Inferior parietal cortex (tissue), 1 donor: ENCODE data around the gene SPARC.

ENCODE experiments used
- DNase-seq: peaks from one replicate; pipeline ENCODE4 v3.0.0-alpha.2; 2016; ENCODE audit errors: extremely low spot score

Gene SPARC

DNA sequence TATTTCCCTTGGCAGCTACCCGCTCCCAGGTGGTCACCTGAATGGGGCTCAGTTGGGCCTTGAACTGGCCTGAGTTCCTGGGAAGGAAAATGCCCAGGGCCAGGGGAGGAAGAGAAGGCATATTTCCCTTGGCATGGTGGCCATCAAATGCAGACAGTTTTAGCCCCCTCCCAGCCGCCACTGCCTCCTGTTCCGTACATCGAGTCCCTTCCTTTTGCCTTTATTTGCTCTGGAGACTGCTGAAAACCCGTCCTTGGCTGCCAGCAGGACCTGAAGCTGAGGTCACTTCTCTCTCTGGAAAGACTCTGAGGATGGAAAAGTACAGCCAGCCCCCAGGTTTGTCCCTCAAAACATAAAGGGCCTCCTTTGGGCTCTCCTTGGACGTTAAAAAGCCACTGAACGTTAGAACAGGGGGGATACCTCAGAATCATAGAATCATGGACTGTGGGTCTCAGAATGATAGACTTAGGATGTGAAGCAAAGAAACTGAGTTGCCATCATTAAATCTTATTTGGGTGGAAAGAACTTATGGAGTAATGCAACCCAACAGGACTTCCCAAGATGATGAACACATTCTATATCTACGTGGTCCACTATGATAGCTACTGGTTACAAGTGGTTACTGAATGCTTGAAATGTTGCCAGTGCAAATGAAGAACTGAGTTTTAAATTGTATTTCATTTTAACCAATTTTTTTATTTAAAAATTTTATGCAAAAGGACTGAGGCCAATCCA lies 7.1 kb downstream of the SPARC start:
- DNase-seq: no peak

DNA sequence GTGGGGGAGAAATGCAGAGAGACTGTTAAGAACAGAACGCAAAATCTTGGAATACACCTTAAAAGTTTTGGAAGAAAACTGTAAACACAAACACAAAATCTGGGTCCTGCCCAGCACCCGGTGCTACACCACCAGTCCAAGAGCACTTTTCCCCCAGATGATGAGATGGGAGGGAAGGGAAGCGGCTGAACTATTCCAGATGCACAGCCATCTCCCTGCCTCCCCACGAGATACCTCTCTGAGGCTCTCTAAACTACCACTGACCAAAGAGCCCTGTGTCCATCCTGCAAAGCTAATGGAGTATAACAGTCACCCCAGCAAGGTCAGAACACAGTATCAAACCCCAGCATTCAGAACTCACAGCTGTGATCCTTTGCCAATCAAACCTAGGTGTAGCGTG lies 8.0 kb downstream of the SPARC start:
- DNase-seq: no peak

DNA sequence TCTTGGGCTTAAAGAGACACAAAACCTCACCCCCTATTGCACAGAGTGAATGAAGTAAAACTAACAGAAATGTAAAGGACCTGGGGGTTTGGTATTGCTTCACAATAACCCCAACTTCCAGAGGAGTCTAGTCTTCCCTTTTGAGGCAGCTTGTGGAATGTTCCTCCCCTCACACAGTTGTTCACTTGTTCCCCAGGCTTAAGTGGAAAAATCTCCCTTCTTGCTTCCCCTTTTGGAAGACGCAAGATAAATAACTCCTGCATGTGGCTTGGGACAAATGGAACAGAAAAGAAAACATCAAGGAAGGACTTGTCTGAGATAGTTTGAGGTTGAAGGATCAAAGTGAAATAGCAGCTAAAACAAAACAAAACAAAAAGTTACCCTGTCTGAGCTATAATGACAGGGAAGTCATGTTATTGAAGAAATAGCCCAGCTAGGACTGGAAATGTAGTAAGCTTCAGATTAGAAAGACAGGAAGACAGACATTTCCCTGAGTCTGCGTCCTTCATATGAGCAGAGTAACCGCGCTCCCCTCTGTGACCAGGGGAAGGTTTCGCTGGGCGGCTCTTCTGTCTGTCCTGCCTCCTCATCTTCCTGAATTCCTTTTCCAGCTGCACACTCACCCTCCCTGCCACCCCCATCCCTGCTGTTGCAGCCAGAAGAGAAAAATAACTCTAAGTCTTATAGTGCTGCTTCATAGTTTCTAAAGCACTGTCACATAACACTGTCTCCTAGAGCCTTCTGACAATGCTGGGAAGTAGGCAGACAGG lies 8.8 kb downstream of the SPARC start:
- DNase-seq: no peak

DNA sequence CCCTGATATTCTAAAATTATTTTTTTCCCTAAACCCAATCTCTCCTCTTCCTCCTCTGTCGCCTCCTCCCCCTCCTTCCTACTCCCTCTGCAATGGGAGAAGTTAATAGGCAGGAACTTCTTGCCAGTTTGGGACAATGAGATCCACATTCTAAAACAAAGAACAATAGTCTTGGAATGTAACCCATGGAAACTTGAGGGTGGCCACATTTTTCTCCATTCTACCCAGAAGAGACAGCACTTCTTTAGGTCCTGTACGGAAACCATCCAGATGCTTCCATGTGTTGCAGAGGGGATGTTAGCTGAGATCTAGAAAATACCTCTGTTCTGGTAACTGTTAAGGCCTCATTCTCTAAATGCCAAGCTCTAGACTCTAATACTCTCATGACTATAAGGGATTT lies 10.0 kb downstream of the SPARC start:
- DNase-seq: no peak

DNA sequence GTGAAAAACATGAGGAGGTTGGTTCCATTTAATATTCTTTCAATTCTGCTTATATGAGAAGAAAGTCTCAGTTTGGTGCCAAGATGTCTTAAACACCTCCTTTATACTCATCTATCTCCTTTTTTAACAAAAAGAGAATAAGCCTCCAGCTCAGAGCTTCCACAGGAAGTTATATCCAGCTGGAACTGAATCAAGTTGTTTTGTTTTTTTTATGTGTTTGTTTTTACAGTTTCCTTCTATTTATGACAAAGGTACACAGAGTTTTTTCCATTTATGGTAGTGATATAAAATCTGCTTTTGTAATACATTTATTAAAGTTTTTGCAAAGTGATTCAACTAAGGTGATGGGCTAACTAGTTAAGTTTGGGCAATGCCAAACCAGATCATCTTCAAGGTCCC lies 10.4 kb downstream of the SPARC start:
- DNase-seq: no peak

DNA sequence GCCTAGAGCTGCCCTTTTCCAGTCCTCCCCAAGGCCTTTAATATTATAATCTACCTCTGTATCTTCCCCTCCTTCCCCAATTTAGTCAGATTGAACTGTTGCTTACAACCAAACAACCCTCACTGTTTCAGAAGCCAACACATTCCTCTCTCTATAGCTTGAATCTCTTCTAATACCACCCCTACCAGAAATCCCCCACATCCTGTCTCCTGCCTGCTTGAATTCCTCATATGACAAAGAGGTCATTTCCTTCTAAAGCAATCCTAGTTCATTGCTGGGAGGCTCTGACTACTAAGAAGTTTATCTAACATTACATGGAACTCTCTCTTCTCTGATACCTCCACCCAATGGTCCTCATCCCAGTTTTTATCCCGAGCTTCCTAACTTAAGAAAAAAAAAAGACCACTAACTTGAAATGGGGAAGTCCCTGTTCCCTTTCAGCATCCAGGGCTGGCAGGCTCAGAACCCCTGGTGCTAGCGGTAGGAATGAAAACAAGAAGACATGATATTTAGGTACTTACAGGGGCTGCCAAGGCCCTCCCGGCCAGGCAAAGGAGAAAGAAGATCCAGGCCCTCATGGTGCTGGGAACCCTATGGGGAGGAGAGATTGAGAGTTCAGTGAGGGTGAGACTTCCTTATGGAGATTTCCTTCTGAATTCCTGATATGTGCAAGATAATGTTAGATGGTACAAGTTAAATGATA lies 11.0 kb downstream of the SPARC start:
- no peak for DNase-seq

DNA sequence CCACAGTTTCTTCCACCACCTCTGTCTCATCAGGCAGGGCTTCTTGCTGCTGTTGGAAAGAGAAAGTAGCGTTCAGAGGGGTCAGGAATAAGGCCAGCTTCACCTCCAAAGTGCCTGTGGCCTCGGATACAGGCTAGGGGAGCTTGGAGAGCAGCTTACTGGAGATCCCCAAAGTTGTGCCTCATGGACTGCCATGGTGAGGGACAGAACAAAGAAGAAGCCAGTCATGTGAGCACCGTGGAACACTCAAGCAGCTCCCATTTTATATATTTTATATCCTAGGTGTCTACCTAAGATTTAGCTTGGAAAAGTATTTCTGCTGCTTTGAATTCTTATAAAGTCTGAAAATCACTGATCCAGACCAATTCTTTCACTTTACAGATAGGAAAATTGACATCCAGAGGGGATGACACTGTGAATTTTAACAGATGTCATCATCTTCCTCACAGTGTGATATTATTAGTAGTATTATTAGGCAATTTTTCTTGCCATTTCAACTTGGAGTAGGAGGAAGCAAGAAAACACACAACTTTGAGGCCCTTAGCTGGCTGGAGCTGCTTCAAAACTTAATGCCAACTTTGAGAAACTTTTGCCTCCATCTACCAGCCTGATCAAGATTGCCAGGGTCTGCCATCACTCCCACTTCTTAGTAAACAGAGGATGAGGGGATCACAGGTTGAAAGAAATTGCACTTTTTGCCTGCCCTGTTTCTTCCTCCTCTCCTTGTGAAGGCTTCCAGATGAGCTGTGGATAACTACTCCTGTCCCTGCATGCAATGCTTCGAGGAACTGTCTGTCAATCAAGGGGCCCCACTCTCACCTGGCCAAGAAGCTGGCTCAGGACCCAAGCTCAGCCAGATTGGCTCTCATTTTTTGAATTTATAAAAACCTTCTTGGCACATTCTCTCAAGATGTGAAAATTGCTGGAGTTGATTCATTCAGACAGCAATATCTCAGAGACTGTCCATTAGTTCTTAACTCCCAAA lies 11.8 kb downstream of the SPARC start:
- DNase-seq: no peak

DNA sequence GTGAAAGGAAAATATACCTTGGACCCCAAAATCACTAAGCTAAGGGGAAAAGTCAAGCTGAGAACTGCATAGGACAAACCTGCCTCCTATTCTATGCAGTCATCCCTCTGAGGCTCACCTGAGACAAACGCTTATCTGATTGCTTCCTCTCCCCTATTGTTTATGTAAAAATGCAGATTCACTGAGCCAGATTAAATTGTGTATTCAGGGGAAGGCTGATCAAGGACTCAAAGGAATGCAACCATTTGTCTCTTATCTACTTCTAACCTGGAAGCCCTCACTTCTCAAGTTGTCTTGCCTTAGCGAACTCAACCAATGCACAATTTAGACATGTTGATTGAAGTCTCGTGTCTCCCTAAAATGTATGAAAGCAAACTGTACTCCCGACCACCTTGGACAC lies 13.3 kb downstream of the SPARC start:
- no peak for DNase-seq

DNA sequence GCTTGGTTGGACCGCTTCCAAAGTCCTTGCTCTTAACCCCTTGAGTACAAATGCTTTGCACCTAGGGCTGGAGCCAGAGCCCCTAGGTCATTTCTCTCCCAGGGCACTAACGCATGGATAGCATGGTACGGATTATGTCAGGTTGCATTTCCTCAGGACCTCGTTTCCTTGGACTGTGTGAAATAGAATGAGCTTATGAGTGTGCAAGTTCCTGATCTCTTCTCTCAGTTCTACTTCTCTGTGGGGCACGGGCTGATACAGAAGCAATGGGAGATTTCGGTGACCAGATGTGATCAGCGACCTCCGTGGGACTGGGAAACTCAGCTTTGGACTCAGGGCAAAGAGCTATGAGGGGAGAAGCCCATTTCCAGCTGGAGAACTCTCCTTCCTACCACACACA lies 14.2 kb downstream of the SPARC start:
- DNase-seq: no peak

DNA sequence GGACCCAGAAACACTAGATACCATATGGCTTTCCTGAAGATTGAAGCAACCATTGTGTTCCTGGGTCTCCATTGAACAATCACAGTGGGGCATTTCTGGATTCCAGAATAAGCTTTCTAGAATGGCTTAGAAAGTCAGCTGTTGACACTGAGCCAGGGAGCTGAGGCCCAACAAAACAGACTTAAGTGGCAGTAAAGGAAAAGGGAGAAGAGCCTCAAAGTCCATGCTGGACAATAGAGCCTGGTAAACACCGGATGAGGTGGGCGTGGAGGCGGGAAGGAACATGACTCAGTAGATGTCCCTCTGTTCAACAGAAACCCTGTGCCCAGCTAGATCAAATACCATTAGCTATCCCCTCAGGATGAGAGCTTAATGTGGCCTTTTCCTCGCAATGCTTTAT lies 14.8 kb downstream of the SPARC start:
- DNase-seq: no peak

DNA sequence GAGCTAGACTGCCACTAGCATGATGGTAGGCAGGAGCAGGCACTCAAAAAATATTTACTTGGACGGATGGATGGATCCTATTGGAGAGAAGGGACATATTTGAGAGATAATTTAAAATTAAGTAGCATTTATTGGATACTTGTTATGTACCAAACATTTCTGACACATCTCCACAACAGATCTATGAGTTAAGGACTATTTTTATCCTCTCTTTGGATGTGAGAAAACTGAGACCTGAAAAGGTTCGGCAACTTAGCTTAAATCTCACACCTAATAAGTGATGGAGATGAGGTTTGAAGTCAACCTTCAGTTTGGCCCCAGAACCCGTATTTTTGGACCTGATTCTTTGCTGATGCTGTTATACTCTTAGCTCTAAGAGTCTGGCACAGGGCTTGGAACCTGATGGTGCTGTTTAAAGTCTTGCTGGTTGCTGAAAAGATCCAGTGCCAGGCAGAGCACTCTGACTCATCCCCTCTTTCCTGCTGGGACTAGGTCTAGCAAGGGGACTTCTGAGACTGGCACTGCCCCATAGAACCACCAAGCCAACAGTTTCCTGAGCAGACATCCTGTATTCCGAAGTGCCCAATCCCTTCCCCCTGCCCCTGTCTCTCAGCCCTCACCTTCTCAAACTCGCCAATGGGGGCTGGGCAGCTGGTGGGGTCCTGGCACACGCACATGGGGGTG lies 15.6 kb downstream of the SPARC start:
- no peak for DNase-seq

DNA sequence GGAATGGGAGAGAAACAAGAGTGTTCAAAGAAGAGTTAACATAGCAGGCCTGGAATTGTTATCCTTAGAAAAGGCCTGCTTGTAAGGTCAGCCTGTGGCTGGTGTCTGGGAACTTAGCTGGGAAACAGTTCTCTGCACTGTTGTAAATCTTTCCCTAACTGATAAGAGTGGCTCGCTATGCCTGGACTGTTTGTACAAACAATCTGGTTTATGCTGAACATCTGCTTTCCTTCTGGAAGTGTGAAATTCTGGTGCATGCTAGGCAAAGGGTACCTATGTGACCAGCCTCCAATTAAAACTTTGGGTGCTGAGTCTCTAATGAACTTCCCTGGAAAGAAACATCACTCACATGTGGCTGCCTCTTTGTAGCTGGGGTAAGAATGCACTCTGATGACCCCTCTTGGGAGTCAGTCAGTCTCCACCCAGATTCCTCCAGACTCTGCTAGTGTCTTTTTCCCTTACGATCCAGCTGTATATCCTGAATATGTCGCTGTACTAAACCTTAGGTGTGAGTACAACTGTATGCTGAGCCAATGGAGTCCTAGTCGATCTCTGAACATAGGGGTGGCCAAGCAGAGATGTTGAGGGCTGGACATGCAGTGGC lies 16.5 kb downstream of the SPARC start:
- no peak for DNase-seq

DNA sequence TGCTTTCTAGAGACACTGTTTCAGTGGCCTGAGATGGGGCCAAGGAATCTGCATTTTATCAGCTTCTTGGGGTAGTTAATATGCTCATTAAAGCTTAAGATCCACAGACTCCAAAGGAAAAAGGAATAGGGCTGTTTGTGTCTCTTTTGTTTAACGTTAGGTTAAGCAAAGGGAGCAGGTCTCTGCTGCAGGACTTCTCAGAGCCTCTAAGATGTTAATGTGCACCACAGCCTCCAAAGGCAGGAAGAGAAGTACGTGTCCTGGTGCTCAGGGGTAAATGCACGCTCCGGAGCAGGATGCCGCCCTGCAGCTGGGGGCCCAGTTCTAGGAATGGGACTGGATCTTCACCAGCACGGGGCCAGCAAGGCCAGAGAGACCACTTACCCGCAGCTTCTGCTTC lies 19.6 kb downstream of the SPARC start:
- DNase-seq: no peak

DNA sequence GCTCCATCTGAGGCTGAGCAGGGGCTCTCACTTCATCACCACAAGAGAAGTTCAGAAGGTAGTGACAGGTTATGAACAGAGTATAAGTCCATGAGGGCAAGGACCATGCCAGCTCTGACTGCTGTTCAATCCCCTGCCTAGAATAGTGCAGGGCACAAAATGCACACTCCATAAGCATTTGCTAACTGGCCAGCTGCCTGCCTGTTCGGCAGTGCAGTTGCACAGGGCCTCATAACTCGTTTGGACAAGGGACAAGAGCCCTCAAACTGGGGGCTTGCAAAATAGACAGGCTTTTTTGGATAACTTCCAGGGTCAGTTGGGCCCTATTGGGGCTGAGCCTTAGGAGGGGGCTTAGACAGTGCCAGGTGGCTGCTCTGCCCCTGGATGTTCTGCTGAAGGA lies 21.1 kb downstream of the SPARC start:
- DNase-seq: no peak

DNA sequence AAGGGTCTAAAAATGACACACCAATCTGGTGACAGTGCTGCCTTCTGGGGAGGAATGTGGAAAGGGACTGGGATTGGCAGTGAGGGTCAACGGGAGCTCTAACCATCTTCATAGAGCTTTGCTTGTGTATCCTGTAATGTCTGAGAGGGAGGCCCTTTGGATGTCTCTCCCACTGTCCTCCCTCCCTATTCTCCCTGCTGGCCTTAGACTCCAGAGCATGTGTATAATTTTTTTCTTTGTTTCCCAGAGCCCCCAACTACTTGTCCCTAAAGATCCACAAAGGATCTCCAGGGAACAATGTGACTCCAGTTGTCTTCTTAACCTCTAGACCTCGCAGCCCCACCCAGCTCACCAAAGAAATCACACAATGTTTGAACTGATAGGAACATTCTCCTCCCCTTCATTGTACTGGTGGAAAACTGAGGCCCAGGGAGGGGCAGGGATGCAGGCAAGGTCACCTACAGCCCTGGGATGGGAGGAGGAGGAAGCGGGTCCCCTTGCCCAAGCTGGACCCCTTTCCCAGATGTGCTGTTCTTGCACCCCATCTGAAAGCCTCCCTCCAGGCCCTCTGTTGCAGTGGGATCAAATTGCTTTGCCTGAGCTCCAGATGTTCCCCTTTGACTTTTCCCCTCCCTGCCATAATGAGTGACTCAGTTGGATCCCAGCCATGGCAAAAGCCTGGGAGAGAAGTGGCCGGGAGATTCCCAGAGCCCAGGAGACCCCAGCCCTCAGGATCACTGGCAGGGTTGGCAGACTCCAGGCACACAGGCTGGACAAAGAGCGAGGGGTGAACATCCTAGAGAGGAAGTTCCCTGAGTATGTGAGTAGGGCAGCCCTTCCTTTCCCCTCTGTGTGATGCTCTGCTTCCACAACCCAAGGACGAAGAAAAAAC lies 21.8 kb downstream of the SPARC start:
- no peak for DNase-seq

DNA sequence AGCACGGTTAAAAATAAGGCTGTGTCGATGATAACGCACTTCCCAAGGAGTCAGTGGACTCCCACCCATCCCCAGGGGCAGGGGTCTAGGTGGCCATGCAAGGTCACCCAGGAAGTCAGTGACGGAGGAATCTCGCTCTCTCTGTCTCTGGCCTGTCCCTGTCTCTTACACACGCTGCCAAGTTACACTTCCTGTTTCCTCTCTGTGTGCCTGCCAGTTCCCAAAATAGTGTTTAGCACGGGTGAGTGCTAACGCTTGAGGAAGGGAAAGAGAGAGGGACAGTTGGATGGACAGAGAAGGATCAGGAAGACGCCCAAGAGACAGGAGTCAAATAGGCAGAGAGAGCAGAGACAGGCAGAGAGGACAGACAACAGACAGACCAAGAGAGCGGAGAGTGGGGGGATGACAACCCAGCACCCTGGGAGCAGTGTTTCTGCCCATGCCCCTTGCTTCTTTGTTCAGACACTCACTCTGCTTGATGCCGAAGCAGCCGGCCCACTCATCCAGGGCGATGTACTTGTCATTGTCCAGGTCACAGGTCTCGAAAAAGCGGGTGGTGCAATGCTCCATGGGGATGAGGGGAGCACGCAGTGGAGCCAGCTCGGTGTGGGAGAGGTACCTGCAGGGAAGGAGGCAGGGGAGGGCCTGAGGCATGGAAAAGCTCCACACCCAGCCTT lies 23.0 kb downstream of the SPARC start:
- DNase-seq: no peak

DNA sequence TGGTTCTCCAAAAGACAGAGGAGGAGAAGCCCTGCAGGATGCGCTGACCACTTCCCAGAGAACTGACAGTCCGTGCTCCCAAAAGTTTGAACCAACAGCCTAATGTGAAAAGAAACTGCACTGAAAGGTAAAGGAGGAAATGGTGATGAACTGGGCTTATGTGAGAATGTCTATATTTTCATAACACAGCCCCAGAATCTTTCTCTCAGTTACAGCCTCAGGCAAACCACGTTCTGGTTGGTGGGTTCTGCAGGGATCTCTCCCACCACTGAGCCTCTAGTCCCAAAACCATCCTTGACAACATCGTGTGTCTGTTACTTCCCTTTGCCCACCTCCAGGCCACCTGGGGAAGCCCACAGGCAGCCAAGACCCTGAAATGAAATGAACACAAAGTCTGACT lies 23.9 kb downstream of the SPARC start:
- DNase-seq: no peak

DNA sequence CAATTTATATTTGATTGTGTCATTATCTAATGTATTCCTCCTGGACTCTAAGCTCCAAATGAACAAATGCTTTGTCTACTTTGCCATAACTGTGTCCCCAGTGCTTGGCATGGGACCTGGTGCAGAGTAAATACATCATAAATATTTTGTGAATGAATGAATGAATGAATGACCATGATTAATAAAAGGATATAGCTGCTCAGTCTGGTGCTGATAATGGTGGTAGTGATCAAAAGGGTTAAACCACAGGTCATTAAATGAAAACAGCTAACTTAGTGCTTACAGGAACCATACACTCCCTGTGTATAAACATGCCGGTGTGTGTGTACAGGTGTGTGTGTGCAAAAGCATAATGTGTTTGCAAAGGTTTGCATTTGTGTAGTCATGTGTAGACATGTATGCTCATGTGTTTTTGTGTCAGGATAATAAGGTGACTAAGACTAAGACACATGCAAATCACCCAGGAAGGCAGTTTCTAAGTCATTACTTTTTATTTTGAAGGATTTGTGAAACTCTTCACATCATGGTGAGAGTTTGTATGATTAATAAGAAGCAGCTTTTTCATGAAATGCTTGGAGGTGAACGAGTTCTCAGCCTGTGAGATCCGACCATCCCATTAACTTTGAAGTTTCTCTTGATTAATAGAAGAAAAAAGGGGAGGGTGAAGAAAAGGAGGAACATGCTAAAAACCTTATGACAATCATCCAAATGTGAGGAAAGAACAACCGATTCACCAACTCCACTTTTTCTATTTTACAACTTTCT lies 24.6 kb downstream of the SPARC start:
- DNase-seq: no peak
